HepG2 (cell line): ENCODE data around the gene KCNK6. TPM values are rescaled to one million over a fixed set of nuclear protein-coding genes. Genes with fewer than 3 reads are reported as not detected.
A peak's percentile ranks its signal among the peaks of the same experiment; 100 is the strongest.

Experiments used
- BCL6 ChIP-seq: IDR thresholded peaks from 2 replicates; pipeline ENCODE4 v1.6.1; 2016; ENCODE audit warnings: missing genetic modification reagents, missing compliant biosample characterization
- ESRRA ChIP-seq: sonication (generic); formaldehyde crosslinking; IDR thresholded peaks from 2 replicates; pipeline ENCODE4 v1.5.1; 2020; ENCODE audit warnings: mild to moderate bottlenecking, low read depth, missing genetic modification reagents
- NRL ChIP-seq: sonication (generic); formaldehyde crosslinking; IDR thresholded peaks from 2 replicates; pipeline ENCODE4 v1.5.0; 2020; ENCODE audit warnings: missing genetic modification reagents, mild to moderate bottlenecking, moderate library complexity, borderline replicate concordance
- RCOR2 ChIP-seq: IDR thresholded peaks from 2 replicates; pipeline ENCODE4 v1.6.1; 2016; ENCODE audit warnings: missing biosample characterization, missing genetic modification reagents
- SALL2 ChIP-seq: sonication (generic); formaldehyde crosslinking; IDR thresholded peaks from 2 replicates; pipeline ENCODE4 v1.8.1; 2023; ENCODE audit warnings: mild to moderate bottlenecking, missing genetic modification reagents, inconsistent platforms
- THYN1 ChIP-seq: sonication (generic); formaldehyde crosslinking; IDR thresholded peaks from 2 replicates; pipeline ENCODE4 v1.8.1; 2023; ENCODE audit warnings: low read depth, mild to moderate bottlenecking, moderate library complexity, missing genetic modification reagents, borderline replicate concordance
- ZNF337 ChIP-seq: sonication (generic); formaldehyde crosslinking; IDR thresholded peaks from 2 replicates; pipeline ENCODE4 v1.5.1; 2020; ENCODE audit warnings: missing genetic modification reagents, low read depth, mild to moderate bottlenecking, borderline replicate concordance
- ZNF432 ChIP-seq: sonication (generic); formaldehyde crosslinking; IDR thresholded peaks from 2 replicates; pipeline ENCODE4 v1.5.0; 2020; ENCODE audit warnings: missing genetic modification reagents, mild to moderate bottlenecking, borderline replicate concordance
- ZNF660 ChIP-seq: sonication (generic); formaldehyde crosslinking; IDR thresholded peaks from 2 replicates; pipeline ENCODE4 v1.5.1; 2020; ENCODE audit warnings: mild to moderate bottlenecking, low read depth, missing genetic modification reagents, borderline replicate concordance
- polyA plus RNA-seq, 8 experiments: library from polyadenylated mRNA; depleted of rRNA in 3 of 8; stranded (reverse) in 7 of 8; unstranded in 1 of 8; fragments of >200 nt; fragmentation: Illumina TruSeq in 4 of 8; extraction: Trizol in 4 of 8; gene quantifications; 2 replicates each; pipeline versions ENCODE4 v1.2.1 to v1.2.3, GENCODE V29; 2011 to 2016; ENCODE audit warnings: low read depth in 4 of 8, missing spikeins in 1 of 8, mixed read lengths in 1 of 8; ENCODE audit not compliant: insufficient read depth in 1 of 8
- total RNA-seq, 5 experiments: library from RNA; depleted of rRNA; stranded (reverse); fragments of >200 nt; fragmentation: Illumina TruSeq; extraction: Trizol; gene quantifications; 2 replicates each; pipeline ENCODE4 v1.2.3, GENCODE V29; 2016; ENCODE audit warnings: low read depth in 1 of 5
- TF ChIP-seq, protein P1 (sequence below): sonication (generic); formaldehyde crosslinking; IDR thresholded peaks from 2 replicates; pipeline ENCODE4 v1.5.1; 2020; ENCODE audit warnings: mild to moderate bottlenecking, missing genetic modification reagents, borderline replicate concordance
- TF ChIP-seq, protein P2 (sequence below): sonication (generic); formaldehyde crosslinking; IDR thresholded peaks from 2 replicates; pipeline ENCODE4 v1.5.0; 2020; ENCODE audit warnings: mild to moderate bottlenecking, missing genetic modification reagents, moderate library complexity
- TF ChIP-seq, protein P3 (sequence below): sonication (generic); formaldehyde crosslinking; IDR thresholded peaks from 2 replicates; pipeline ENCODE4 v1.4.0; 2020; ENCODE audit warnings: missing genetic modification reagents
- TF ChIP-seq, protein P4 (sequence below): sonication (generic); IDR thresholded peaks from 2 replicates; pipeline ENCODE4 v1.6.1; 2016; ENCODE audit warnings: low read depth, borderline replicate concordance
- TF ChIP-seq, protein P5 (sequence below): sonication (generic); formaldehyde crosslinking; IDR thresholded peaks from 2 replicates; pipeline ENCODE4 v1.9.0; 2021; ENCODE audit warnings: missing genetic modification reagents, mild to moderate bottlenecking, borderline replicate concordance

Gene KCNK6
- total and polyA plus RNA-seq, 2 of the 13 experiments (the other 11 are each of a cell fraction or from before 2014, with no cell fraction given), result 0.03 TPM; not detected in 1

DNA sequence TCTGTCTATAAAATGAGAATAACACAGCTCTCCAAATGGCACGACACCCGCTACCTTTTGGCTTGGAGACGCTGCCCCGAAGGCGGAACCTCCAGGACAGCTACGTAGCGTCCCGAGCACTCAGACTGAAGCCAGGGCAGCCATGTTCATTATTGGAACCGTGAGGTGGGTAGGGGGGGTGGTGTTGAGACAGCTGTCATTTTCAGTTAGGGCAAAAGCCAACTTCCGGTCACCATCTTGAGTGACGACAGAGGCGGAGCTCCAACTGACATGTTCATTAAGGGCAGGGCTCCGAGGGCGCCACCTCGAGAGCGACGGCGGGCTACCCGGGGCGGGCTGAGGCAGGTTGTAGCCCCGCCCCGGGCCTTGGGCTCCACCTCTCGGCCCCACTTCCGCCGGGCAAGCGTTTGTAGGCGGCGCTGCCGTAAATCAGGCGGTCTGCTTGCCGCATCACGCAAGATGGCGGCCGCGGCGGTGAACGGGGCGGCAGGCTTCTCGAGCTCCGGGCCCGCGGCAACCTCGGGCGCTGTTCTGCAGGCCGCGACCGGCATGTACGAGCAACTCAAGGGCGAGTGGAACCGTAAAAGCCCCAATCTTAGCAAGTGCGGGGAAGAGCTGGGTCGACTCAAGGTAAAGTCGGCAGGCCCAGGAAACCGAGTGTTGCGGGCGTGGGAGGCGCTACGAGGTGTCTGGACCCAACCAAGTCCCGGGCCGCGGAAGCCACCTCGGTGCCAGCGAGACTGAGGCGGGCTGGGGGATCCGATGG lies 54.9 kb downstream of the KCNK6 start, which contains the start of gene PSMD8 (continued):
- TF ChIP-seq ZNF337 (no peak), BCL6 (CRISPR knock-in tag) (peak; percentile 28), RCOR2 (CRISPR knock-in tag) (peak; percentile 56; the same call in 1 of the 2 replicates), SALL2 (CRISPR knock-in tag) (peak; percentile 65; the same call in 1 of the 2 replicates), ZNF432 (CRISPR knock-in tag) (no peak), ZNF660 (CRISPR knock-in tag) (no peak), NRL (CRISPR knock-in tag) (peak; percentile 97), ESRRA (0 out of 2 replicates have a peak, but pooled peaks have one; percentile 3), THYN1 (no peak)
- TF ChIP-seq, protein P1, sequence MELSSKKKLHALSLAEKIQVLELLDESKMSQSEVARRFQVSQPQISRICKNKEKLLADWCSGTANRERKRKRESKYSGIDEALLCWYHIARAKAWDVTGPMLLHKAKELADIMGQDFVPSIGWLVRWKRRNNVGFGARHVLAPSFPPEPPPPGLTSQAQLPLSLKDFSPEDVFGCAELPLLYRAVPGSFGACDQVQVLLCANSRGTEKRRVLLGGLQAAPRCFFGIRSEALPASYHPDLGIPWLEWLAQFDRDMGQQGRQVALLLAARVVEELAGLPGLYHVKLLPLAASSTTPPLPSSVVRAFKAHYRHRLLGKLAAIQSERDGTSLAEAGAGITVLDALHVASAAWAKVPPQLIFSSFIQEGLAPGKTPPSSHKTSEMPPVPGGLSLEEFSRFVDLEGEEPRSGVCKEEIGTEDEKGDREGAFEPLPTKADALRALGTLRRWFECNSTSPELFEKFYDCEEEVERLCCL (CRISPR knock-in tag), result no peak
- TF ChIP-seq, protein P2, sequence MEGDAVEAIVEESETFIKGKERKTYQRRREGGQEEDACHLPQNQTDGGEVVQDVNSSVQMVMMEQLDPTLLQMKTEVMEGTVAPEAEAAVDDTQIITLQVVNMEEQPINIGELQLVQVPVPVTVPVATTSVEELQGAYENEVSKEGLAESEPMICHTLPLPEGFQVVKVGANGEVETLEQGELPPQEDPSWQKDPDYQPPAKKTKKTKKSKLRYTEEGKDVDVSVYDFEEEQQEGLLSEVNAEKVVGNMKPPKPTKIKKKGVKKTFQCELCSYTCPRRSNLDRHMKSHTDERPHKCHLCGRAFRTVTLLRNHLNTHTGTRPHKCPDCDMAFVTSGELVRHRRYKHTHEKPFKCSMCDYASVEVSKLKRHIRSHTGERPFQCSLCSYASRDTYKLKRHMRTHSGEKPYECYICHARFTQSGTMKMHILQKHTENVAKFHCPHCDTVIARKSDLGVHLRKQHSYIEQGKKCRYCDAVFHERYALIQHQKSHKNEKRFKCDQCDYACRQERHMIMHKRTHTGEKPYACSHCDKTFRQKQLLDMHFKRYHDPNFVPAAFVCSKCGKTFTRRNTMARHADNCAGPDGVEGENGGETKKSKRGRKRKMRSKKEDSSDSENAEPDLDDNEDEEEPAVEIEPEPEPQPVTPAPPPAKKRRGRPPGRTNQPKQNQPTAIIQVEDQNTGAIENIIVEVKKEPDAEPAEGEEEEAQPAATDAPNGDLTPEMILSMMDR (CRISPR knock-in tag), result peak; percentile 65
- TF ChIP-seq, protein P3, sequence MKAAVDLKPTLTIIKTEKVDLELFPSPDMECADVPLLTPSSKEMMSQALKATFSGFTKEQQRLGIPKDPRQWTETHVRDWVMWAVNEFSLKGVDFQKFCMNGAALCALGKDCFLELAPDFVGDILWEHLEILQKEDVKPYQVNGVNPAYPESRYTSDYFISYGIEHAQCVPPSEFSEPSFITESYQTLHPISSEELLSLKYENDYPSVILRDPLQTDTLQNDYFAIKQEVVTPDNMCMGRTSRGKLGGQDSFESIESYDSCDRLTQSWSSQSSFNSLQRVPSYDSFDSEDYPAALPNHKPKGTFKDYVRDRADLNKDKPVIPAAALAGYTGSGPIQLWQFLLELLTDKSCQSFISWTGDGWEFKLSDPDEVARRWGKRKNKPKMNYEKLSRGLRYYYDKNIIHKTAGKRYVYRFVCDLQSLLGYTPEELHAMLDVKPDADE (CRISPR knock-in tag), result no peak
- TF ChIP-seq, protein P4, sequence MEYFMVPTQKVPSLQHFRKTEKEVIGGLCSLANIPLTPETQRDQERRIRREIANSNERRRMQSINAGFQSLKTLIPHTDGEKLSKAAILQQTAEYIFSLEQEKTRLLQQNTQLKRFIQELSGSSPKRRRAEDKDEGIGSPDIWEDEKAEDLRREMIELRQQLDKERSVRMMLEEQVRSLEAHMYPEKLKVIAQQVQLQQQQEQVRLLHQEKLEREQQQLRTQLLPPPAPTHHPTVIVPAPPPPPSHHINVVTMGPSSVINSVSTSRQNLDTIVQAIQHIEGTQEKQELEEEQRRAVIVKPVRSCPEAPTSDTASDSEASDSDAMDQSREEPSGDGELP, result peak; percentile 85; the same call in 1 of the 2 replicates
- TF ChIP-seq, protein P5, sequence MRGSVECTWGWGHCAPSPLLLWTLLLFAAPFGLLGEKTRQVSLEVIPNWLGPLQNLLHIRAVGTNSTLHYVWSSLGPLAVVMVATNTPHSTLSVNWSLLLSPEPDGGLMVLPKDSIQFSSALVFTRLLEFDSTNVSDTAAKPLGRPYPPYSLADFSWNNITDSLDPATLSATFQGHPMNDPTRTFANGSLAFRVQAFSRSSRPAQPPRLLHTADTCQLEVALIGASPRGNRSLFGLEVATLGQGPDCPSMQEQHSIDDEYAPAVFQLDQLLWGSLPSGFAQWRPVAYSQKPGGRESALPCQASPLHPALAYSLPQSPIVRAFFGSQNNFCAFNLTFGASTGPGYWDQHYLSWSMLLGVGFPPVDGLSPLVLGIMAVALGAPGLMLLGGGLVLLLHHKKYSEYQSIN (CRISPR knock-in tag), result no peak
